Activated CD8-positive, alpha-beta memory T cell treated with anti-CD3 and anti-CD28 coated beads for 4 hours (primary cell): ENCODE measurements around the gene ZNF831.

Experiments used
- DNase-seq, 2 donors: peaks; one replicate each; pipeline ENCODE4 v3.0.0-alpha.2; 2020; ENCODE audit warnings: low read depth in 2 of 2

The ZNF831 gene

GRCh38 chr20:59179988-59180387, 16.4 kb downstream of the ZNF831 start:
- no peak for DNase-seq

GRCh38 chr20:59181936-59182335, 18.3 kb downstream of the ZNF831 start:
- no peak for DNase-seq

DNA sequence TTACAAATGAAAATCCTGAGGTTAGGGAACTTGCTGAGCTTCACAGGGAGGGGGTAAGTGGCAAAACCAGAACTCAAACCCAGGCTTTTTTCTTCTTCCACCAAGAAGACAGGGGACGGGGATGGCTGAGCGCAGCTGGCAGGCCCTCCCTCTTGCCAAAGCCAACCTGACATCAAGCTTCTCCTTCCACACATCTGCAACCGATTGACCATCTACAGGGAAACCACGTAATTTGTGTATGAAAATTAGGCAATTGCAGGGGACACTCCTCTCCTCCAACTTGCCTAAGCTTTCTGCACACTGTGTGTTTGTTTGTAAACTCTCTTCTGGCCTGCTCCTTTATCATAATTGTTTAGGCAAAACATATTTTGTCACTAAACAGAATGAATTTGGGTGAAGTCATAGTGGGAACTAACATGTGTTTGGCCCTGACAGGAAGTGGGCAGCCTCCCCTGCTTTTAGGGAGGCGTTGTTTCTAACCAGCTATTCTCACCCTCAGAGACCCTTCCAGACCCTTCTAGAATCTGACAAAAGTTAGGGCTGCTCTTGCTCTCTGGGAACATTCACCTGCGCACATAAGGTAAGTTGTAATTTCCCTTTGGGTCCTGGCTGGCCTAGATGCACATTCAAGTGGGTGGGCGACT, 18.9 kb downstream of the ZNF831 start:
- DNase-seq = no peak

DNA sequence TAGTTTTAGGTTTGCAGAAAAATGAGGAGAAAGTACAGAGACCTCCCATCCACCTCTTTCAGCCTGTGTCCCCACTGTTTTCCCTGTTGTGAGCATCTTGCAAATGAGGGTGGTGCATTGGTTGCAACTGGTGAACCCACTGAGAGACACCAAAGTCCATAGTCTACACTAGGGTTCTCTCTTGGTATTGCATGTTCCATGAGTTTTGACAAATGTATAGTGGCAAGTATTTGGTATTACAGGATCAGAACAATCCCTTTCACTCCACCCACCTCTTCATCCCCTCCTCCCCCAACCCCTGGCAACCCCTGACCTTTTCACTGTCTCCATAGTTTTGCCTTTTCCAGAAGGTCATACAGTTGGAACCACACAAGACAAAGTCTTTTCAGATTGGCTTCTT, 20.1 kb downstream of the ZNF831 start:
- DNase-seq = no peak

- DNase-seq = no peak
Observed at GRCh38 chr20:59184880-59185447, 21.3 kb downstream of the ZNF831 start.

- DNase-seq = no peak
Observed at GRCh38 chr20:59185809-59186208, 22.2 kb downstream of the ZNF831 start.

- no peak for DNase-seq
Observed at GRCh38 chr20:59190466-59190865, 26.8 kb downstream of the ZNF831 start.

GRCh38 chr20:59191036-59191755, 27.6 kb downstream of the ZNF831 start:
- DNase-seq = no peak

- DNase-seq = no peak
Observed at GRCh38 chr20:59191756-59192532, 28.3 kb downstream of the ZNF831 start.

GRCh38 chr20:59192533-59192896, 28.9 kb downstream of the ZNF831 start:
- DNase-seq = no peak

- DNase-seq = no peak
Observed at GRCh38 chr20:59193325-59193724, 29.7 kb downstream of the ZNF831 start.

DNA sequence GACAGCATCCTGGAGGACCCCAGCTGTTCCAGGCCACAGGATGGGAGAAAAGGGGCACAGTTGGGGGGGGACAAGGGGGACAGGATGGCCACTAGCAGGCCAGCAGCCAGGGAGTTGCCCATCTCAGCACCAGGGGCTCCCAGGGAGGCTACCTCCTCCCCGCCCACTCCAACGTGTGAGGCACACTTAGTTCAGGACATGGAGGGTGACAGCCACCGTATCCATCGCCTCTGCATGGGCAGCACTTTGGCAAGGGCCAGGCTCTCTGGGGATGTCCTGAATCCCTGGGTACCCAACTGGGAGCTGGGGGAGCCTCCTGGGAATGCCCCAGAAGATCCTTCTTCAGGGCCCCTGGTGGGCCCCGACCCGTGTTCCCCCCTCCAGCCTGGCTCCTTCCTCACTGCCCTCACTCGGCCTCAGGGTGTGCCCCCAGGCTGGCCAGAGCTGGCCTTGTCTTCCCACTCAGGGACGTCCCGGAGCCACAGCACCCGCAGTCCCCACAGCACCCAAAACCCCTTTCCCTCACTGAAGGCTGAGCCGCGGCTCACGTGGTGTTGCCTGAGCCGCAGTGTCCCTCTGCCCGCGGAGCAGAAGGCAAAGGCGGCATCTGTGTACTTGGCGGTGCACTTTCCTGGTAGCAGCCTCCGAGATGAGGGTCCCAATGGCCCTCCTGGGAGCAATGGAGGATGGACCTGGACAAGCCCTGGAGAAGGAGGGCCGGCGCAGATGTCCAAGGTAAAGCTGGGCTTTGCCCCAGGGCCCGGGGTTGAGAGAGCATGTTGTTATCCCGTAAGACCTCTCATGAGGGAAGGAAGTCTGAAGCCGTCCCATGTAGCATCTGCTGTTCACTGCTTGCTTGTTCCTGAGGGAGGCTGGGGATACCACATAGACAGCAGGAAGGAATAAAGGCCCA, 30.7 kb downstream of the ZNF831 start:
- DNase-seq = no peak

DNA sequence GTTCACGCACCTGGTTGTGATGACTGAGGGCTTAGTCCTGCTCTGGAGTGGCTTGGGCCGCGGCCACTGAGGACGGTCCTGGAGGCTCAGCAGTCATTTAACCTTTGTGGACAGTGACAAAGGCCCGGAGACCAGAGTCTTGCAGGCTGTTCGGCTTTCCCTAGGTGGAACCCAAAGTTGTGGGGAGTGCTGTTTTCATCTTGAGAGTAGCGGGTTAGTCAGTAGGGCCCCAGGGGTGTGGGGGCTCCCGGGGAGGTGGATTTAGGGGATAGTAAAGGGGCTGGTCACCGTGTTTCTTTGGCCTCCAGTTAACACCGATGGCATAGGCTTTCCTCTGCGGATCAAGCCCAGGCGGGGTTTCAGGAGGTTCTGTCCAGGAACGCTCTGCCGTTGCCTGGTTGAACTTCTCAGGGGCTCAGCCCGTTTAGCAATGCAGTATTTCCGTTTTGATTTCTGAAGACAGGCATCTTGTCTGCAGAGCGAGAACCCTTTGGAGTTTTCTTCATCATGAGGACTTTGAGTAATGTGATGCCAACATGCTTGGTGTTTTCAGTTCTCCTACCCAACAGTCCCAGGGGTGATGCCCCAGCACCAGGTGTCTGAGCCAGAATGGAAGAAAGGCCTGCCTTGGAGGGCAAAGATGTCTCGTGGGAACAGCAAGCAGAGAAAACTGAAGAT, 31.8 kb downstream of the ZNF831 start:
- no peak for DNase-seq

- no peak for DNase-seq
Observed at GRCh38 chr20:59204165-59204894, 40.7 kb downstream of the ZNF831 start.

DNA sequence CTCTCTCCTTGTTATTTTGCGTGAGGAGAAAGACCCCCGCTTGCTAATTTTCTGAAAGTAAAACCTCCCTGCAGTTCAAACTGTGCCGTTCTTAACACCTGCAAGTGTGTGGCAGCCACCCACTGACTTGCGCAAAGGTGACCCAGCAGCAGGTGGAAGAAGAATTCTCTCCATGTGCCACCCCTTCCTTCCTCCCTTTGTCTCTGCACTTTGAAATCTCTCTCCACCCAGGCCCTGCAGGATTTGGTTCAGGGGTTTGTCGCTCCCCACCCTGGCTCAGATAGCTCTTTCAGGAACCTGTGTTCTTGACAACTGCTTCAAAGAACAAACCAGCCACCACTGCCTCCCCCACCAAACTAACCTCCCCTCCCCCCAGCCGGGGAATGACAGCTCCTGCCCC, 41.4 kb downstream of the ZNF831 start:
- DNase-seq = no peak

GRCh38 chr20:59207235-59207634, 43.6 kb downstream of the ZNF831 start:
- no peak for DNase-seq

DNA sequence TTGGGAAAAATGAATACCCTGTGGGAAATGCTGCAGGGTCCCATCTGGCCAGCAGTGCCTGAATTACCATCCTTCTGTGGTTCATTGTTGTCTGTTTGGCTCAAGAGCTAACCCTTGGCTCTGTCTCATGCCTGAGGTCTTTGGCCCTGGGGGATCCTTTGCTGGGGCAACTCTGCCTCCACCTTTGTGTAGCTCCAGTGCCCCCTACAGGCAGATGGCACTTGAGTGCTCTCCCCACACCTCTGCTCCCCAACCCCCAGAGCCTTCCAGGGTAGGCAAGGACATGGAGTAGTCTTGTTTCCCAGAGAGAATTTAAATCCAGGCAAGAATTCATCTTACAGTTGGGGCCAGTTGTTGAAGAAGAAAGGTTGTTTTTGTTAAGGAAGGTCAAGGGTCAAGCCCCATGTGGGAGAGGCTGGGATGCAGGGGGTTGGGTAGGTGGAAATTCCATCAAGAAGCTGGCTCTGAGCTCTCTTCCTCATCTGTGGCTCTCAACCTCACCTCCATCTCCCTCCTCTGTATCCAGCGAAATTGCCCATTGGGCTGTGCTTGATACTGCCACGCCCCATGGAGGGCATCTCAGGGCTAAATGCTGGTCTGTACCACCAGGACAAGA, 44.2 kb downstream of the ZNF831 start:
- DNase-seq = peak; percentile 64 to 68

- DNase-seq = no peak
Observed at GRCh38 chr20:59210186-59210585, 46.6 kb downstream of the ZNF831 start.

- no peak for DNase-seq
Observed at GRCh38 chr20:59211208-59211765, 47.7 kb downstream of the ZNF831 start.
